NB4 (cell line): ENCODE measurements around the gene APCDD1.

ENCODE experiments used
- CTCF ChIP-seq: IDR thresholded peaks from one replicate; pipeline ENCODE4 v1.5.1; 2012; ENCODE audit warnings: low read depth, low read length
- POLR2A ChIP-seq: IDR thresholded peaks from 2 replicates; pipeline ENCODE4 v1.6.1; 2011; ENCODE audit warnings: mild to moderate bottlenecking; ENCODE audit not compliant: insufficient read length; ENCODE audit errors: extremely low read depth

- TF ChIP-seq POLR2A (no peak), CTCF (no peak)
These were observed 14.5 kb upstream of the APCDD1 start for GRCh38 chr18:10439898-10440297.
